ENCODE measurements around the gene FCRL4. TPM values are rescaled to one million over a fixed set of nuclear protein-coding genes. Genes with fewer than 3 reads are reported as not detected.

The FCRL4 gene
- total and polyA plus RNA-seq, 10 of the 15 experiments (the other 5 are each of a cell fraction or from before 2014, with no cell fraction given): 0.09 to 0.44 (median 0.26) TPM; not detected in 1

DNA sequence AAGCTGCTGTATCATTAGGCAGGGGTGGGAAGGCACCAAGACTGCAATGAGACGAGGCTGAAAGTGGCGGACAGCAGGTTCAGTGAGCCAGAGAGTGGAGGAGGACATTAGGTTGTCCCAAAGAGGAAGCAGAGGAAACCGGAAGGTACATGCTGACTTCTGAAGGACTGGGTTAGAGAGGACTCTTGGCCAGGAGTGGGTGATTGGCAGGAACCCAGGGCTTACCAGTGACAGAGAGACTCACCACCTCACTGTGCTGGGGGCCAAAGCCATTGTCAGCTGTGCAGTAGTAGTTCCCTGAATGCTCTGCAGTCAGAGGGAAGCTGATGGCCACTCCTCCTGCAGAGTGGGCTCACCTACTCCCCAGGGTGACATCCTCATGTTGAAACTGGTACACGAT, 41.9 kb upstream of the FCRL4 start (continued):
- no peak for TF ChIP-seq TAF1 (IDR thresholded peaks at IDR 0.05; ENCODE audit: borderline replicate concordance, low read depth, low read length)
- TF ChIP-seq, protein P1, sequence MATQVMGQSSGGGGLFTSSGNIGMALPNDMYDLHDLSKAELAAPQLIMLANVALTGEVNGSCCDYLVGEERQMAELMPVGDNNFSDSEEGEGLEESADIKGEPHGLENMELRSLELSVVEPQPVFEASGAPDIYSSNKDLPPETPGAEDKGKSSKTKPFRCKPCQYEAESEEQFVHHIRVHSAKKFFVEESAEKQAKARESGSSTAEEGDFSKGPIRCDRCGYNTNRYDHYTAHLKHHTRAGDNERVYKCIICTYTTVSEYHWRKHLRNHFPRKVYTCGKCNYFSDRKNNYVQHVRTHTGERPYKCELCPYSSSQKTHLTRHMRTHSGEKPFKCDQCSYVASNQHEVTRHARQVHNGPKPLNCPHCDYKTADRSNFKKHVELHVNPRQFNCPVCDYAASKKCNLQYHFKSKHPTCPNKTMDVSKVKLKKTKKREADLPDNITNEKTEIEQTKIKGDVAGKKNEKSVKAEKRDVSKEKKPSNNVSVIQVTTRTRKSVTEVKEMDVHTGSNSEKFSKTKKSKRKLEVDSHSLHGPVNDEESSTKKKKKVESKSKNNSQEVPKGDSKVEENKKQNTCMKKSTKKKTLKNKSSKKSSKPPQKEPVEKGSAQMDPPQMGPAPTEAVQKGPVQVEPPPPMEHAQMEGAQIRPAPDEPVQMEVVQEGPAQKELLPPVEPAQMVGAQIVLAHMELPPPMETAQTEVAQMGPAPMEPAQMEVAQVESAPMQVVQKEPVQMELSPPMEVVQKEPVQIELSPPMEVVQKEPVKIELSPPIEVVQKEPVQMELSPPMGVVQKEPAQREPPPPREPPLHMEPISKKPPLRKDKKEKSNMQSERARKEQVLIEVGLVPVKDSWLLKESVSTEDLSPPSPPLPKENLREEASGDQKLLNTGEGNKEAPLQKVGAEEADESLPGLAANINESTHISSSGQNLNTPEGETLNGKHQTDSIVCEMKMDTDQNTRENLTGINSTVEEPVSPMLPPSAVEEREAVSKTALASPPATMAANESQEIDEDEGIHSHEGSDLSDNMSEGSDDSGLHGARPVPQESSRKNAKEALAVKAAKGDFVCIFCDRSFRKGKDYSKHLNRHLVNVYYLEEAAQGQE (IDR thresholded peaks at IDR 0.05; ENCODE audit: low read depth, low read length): no peak
- no peak for TF ChIP-seq RCOR1 (conservative IDR thresholded peaks at IDR 0.05; ENCODE audit: low read depth, low read length)
- no peak for TF ChIP-seq SUZ12 (IDR thresholded peaks at IDR 0.05; ENCODE audit: unreplicated experiment)
- TF ChIP-seq SMAD1 (IDR thresholded peaks at IDR 0.05; ENCODE audit: low read depth, partially characterized antibody): no peak

DNA sequence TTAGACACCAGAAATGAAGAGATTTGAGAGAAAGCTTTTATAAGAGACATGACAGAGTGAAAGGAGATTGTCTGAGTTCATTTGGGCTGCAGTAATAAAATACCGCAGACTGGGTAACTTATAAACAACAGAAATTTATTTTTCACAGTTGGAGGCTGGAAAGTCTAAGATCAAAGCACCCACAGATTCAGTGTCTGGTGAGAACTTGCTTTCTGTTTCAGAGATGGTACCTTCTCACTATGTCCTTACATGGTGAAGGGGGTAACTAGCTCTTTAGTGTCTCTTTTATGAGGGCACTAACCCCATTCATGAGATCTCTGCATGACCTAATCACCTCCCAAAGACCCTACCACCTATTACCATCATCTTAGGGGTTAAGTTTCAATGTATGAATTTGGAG, 30.9 kb upstream of the FCRL4 start:
- no TSS peak for BruUV-seq (replicated peaks)
- no peak for FAIRE-seq
- RAD21 ChIA-PET (ENCODE audit: unreplicated experiment): interaction anchor here (1.2 kb wide), 1 partner anchor 48 kb away, joined by 3 read pairs; no protein-coding TSS in a partner anchor
- TF ChIP-seq, protein P2, sequence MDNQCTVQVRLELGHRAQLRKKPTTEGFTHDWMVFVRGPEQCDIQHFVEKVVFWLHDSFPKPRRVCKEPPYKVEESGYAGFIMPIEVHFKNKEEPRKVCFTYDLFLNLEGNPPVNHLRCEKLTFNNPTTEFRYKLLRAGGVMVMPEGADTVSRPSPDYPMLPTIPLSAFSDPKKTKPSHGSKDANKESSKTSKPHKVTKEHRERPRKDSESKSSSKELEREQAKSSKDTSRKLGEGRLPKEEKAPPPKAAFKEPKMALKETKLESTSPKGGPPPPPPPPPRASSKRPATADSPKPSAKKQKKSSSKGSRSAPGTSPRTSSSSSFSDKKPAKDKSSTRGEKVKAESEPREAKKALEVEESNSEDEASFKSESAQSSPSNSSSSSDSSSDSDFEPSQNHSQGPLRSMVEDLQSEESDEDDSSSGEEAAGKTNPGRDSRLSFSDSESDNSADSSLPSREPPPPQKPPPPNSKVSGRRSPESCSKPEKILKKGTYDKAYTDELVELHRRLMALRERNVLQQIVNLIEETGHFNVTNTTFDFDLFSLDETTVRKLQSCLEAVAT (IDR thresholded peaks at IDR 0.05): no peak
- TF ChIP-seq ZBTB11 (CRISPR knock-in tag; IDR thresholded peaks at IDR 0.05): no peak
- no peak for TF ChIP-seq E4F1 (IDR thresholded peaks at IDR 0.05; ENCODE audit: borderline replicate concordance, partially characterized antibody)
- TF ChIP-seq ZSCAN29 (IDR thresholded peaks at IDR 0.05): no peak
- TF ChIP-seq SMAD5 (IDR thresholded peaks at IDR 0.05; ENCODE audit: low read depth): no peak

More for the DNA sequence above, 30.9 kb upstream of the FCRL4 start:
- intact Hi-C loops (cut with micrococcal nuclease; ENCODE audit: unreplicated experiment) (no loop called here), in situ Hi-C loops (cut with MboI) (no loop called here)
- SMC1A ChIA-PET (ENCODE audit: uncharacterized antibody, unreplicated experiment): interaction anchor here (1.0 to 3.5 kb wide), 3 partner anchors 12 to 123 kb away, joined by 4 to 22 read pairs (median 4); no protein-coding TSS in a partner anchor
- Histone ChIP-seq H3K9me3 (replicated peaks; ENCODE audit: control insufficient read depth, insufficient read depth, low read length) (no peaks in the 10 kb centered on the region), H4K20me1 (ENCODE audit: control insufficient read depth, insufficient read depth) (no peaks in the 10 kb centered on the region), H3K4me1 (ENCODE audit: control insufficient read depth, insufficient read depth, low read length) (no peaks in the 10 kb centered on the region), H3K27ac (ENCODE audit: control insufficient read depth, insufficient read depth) (no peak overlapping the region), H3K4me2 (ENCODE audit: control insufficient read depth, insufficient read depth) (no peak overlapping the region), H2AFZ (ENCODE audit: control insufficient read depth, low read depth, low read length) (no peak overlapping the region), H3K27me3 (replicated peaks in 1 of 2; ENCODE audit: control insufficient read depth in 2 of 2, insufficient read depth in 2 of 2, low read length in 1 of 2) (peaks cover 4 to 8% of the 10 kb centered on the region in 2 experiments; a peak in 2 of 4 replicates), H3K9ac (ENCODE audit: control insufficient read depth, insufficient read depth, low read length) (no peak overlapping the region), H3K4me3 (no peak overlapping the region), H3K79me2 (ENCODE audit: control insufficient read depth, insufficient read depth, low read length) (no peaks in the 10 kb centered on the region), H3K36me3 (ENCODE audit: control insufficient read depth in 2 of 2, insufficient read depth in 2 of 2, low read length in 1 of 2) (no peaks in the 10 kb centered on the region)
- 94% methylated on average over 1 of the region's 1 CpG for WGBS (ENCODE audit: insufficient coverage, insufficient replicate concordance, low lambda C conversion rate, missing lambda C conversion rate)
- no peak for DNase-seq (ENCODE audit: low read depth, low spot score)
- no peak for ATAC-seq
- CTCF ChIA-PET: interaction anchor here (0.8 to 13.9 kb wide), 2 partner anchors 44 to 50 kb away, joined by 3 to 223 read pairs; no protein-coding TSS in a partner anchor
- POLR2A ChIA-PET: no interaction called here
